SK-N-SH (cell line): ENCODE results near the gene NHLRC2. TPM values are rescaled to one million over a fixed set of nuclear protein-coding genes. Genes with fewer than 3 reads are reported as not detected.

ENCODE experiments used
- CTCF ChIA-PET: fragments of 300-600, 350-600 bp; formaldehyde crosslinking; extraction: SDS; loops from one replicate; lab custom pipeline; 2021; lab: Yijun Ruan, JAX
- POLR2A ChIA-PET: fragments of 350-600 bp; sonication (Branson Sonifier 250); formaldehyde crosslinking; extraction: SDS; loops from one replicate; lab custom pipeline; 2020; ENCODE audit warnings: antibody characterized with exemption, inconsistent platforms; lab: Yijun Ruan, JAX
- DNase-seq: peaks from one replicate; pipeline ENCODE4 v3.0.0; 2012
- H2AFZ ChIP-seq: fragments of 200-600 bp; sonication (generic); 2 replicates; pipeline ENCODE4 v1.8.1; 2016; ENCODE audit warnings: antibody characterized with exemption, mild to moderate bottlenecking, low read depth
- H3F3A ChIP-seq: fragments of 200-600 bp; sonication (generic); replicated peaks from 2 replicates; pipeline ENCODE3; 2016; ENCODE audit warnings: antibody characterized with exemption, mild to moderate bottlenecking; ENCODE audit not compliant: insufficient read depth
- H3K27ac ChIP-seq, 2 experiments: fragments of 200-500 bp in 1 of 2; fragments of 200-600 bp in 1 of 2; sonication (Bioruptor generic) in 1 of 2; sonication (generic), shearing (Covaris generic) in 1 of 2; 2 replicates each; pipeline versions ENCODE4 v1.5.1 to v1.6.1; 2014 to 2016; ENCODE audit warnings: low read depth in 2 of 2, inconsistent platforms in 1 of 2, low read length in 1 of 2, mild to moderate bottlenecking in 1 of 2, mixed read lengths in 1 of 2
- H3K27me3 ChIP-seq: fragments of 200-600 bp; sonication (generic), shearing (Covaris generic); 2 replicates; pipeline ENCODE4 v1.6.1; 2016; ENCODE audit warnings: mixed run types; ENCODE audit not compliant: insufficient read depth
- H3K36me3 ChIP-seq, 2 experiments: fragments of 200-500 bp in 1 of 2; fragments of 200-600 bp in 1 of 2; sonication (Bioruptor generic) in 1 of 2; sonication (generic) in 1 of 2; replicated peaks in 1 of 2; 2 replicates each; pipeline versions ENCODE3 to v1.5.1; 2014 to 2016; ENCODE audit warnings: low read length in 1 of 2, mild to moderate bottlenecking in 1 of 2; ENCODE audit not compliant: insufficient read depth in 2 of 2, control insufficient read depth in 1 of 2
- H3K4me1 ChIP-seq, 2 experiments: fragments of 200-500 bp in 1 of 2; fragments of 200-600 bp in 1 of 2; sonication (Bioruptor generic) in 1 of 2; sonication (generic), shearing (Covaris generic) in 1 of 2; 2 replicates each; pipeline versions ENCODE4 v1.5.1 to v1.6.1; 2014 to 2016; ENCODE audit warnings: low read depth in 1 of 2, low read length in 1 of 2, mixed run types in 1 of 2; ENCODE audit not compliant: insufficient read depth in 2 of 2, control insufficient read depth in 1 of 2
- H3K4me2 ChIP-seq: fragments of 200-600 bp; sonication (generic), shearing (Covaris generic); 2 replicates; pipeline ENCODE4 v1.6.1; 2017; ENCODE audit warnings: mixed run types
- H3K4me3 ChIP-seq, 2 experiments: fragments of 200-500 bp in 1 of 2; fragments of 200-600 bp in 1 of 2; sonication (Bioruptor generic) in 1 of 2; sonication (generic), shearing (Covaris generic) in 1 of 2; 2 replicates each; pipeline versions ENCODE4 v1.5.1 to v1.8.1; 2014 to 2016; ENCODE audit warnings: low read depth in 2 of 2, inconsistent platforms in 1 of 2, low read length in 1 of 2, mild to moderate bottlenecking in 1 of 2, mixed read lengths in 1 of 2, moderate library complexity in 1 of 2
- H3K79me2 ChIP-seq: fragments of 200-600 bp; sonication (generic); 2 replicates; pipeline ENCODE4 v1.8.1; 2017; ENCODE audit warnings: mild to moderate bottlenecking; ENCODE audit not compliant: insufficient read depth
- H3K9ac ChIP-seq: fragments of 200-600 bp; sonication (generic); 2 replicates; pipeline ENCODE4 v1.6.1; 2017; ENCODE audit warnings: mixed run types
- H3K9me2 ChIP-seq: fragments of 200-600 bp; sonication (generic); 2 replicates; pipeline ENCODE4 v1.6.1; 2017; ENCODE audit warnings: mixed run types
- H3K9me3 ChIP-seq: fragments of 200-600 bp; sonication (generic); 2 replicates; pipeline ENCODE4 v1.6.1; 2017; ENCODE audit warnings: mixed run types, mild to moderate bottlenecking, moderate library complexity
- H4K20me1 ChIP-seq: fragments of 200-600 bp; sonication (generic); 2 replicates; pipeline ENCODE4 v1.6.1; 2017; ENCODE audit warnings: mild to moderate bottlenecking, mixed run types; ENCODE audit not compliant: insufficient read depth
- CHD2 ChIP-seq: fragments of 150-350 bp; IDR thresholded peaks from 2 replicates; pipeline ENCODE4 v1.6.1; 2018; ENCODE audit warnings: low read length; ENCODE audit not compliant: partially characterized antibody
- ELF1 ChIP-seq: IDR thresholded peaks from 2 replicates; pipeline ENCODE4 v1.4.0; 2012
- EZH2phosphoT487 ChIP-seq: fragments of 200-600 bp; sonication (generic); IDR thresholded peaks from 2 replicates; pipeline ENCODE4 v1.6.1; 2017; ENCODE audit warnings: low read depth, mixed run types, mild to moderate bottlenecking, antibody characterized with exemption, moderate library complexity, borderline replicate concordance
- FOSL2 ChIP-seq: IDR thresholded peaks from 2 replicates; pipeline ENCODE4 v1.4.0; 2012; ENCODE audit warnings: low read depth, mild to moderate bottlenecking, moderate library complexity, borderline replicate concordance
- GABPA ChIP-seq: IDR thresholded peaks from 2 replicates; pipeline ENCODE4 v1.4.0; 2012; ENCODE audit warnings: low read depth, mild to moderate bottlenecking
- GATA2 ChIP-seq: sonication (generic); formaldehyde crosslinking; IDR thresholded peaks from 2 replicates; pipeline ENCODE4 v1.5.0; 2020; ENCODE audit warnings: mild to moderate bottlenecking, missing genetic modification reagents
- IRF3 ChIP-seq: fragments of 150-350 bp; IDR thresholded peaks from 2 replicates; pipeline ENCODE4 v1.6.1; 2016; ENCODE audit warnings: mild to moderate bottlenecking, low read depth, low read length
- JUND ChIP-seq: IDR thresholded peaks from 2 replicates; pipeline ENCODE4 v1.4.0; 2012
- NFIC ChIP-seq: IDR thresholded peaks from 2 replicates; pipeline ENCODE4 v1.4.0; 2012; ENCODE audit warnings: borderline replicate concordance
- NRF1 ChIP-seq: IDR thresholded peaks from 2 replicates; pipeline ENCODE4 v1.6.1; 2012; ENCODE audit warnings: low read depth, mild to moderate bottlenecking, low read length
- POLR2AphosphoS5 ChIP-seq: IDR thresholded peaks from 2 replicates; pipeline ENCODE4 v1.6.1; 2012; ENCODE audit warnings: low read depth, low read length
- RAD21 ChIP-seq: IDR thresholded peaks from 2 replicates; pipeline ENCODE4 v1.6.1; 2012; ENCODE audit warnings: mild to moderate bottlenecking, low read length
- SIN3A ChIP-seq: IDR thresholded peaks from 2 replicates; pipeline ENCODE4 v1.6.1; 2012; ENCODE audit warnings: low read depth, mild to moderate bottlenecking, low read length, moderate library complexity, borderline replicate concordance
- TCF12 ChIP-seq: IDR thresholded peaks from 2 replicates; pipeline ENCODE4 v1.4.0; 2012
- TEAD4 ChIP-seq: IDR thresholded peaks from 2 replicates; pipeline ENCODE4 v1.4.0; 2012; ENCODE audit warnings: mild to moderate bottlenecking, borderline replicate concordance; ENCODE audit not compliant: insufficient read depth
- USF1 ChIP-seq: IDR thresholded peaks from 2 replicates; pipeline ENCODE4 v1.4.0; 2012; ENCODE audit warnings: low read depth, borderline replicate concordance
- YY1 ChIP-seq: IDR thresholded peaks from 2 replicates; pipeline ENCODE4 v1.4.0; 2012; ENCODE audit warnings: low read depth, mild to moderate bottlenecking
- WGBS: methylation state at CpG from one replicate; pipeline ENCODE4 v1.1.6; 2017; ENCODE audit warnings: low lambda C conversion rate; 5-methylcytosine and 5-hydroxymethylcytosine counted together
- polyA plus RNA-seq, 3 experiments: library from polyadenylated mRNA; depleted of rRNA; stranded (reverse); fragments of >200 nt; gene quantifications; 2 replicates each; pipeline ENCODE4 v1.2.3, GENCODE V29; 2012

NHLRC2 gene
- polyA plus RNA-seq, 1 of the 3 experiments (the other 2 are of a cell fraction) = 2.8 TPM

GRCh38 chr10:113911839-113912238, 57.4 kb downstream of the NHLRC2 start:
- Histone ChIP-seq H3K4me1 (peaks cover 0 to 7% of the 10 kb centered on the region in 2 experiments; a peak in 1 of 4 replicates), H4K20me1 (no peaks in the 10 kb centered on the region), H2AFZ (no peak overlapping the region), H3K4me3 (no peak overlapping the region), H3K27ac (no peak overlapping the region), H3K9me2 (no peaks in the 10 kb centered on the region), H3K9me3 (no peaks in the 10 kb centered on the region), H3K4me2 (no peak overlapping the region), H3K36me3 (peaks cover 47 to 48% of the 10 kb centered on the region in 2 experiments), H3K79me2 (no peaks in the 10 kb centered on the region), H3K27me3 (no peaks in the 10 kb centered on the region), H3K9ac (no peak overlapping the region), H3F3A (peaks cover 4% of the 10 kb centered on the region)
- TF ChIP-seq USF1 (no peak), IRF3 (no peak), NFIC (no peak), SIN3A (no peak), TEAD4 (no peak), GATA2 (CRISPR knock-in tag) (no peak), ELF1 (no peak), JUND (no peak)
- CTCF ChIA-PET = interaction anchor here (1.3 kb wide), 1 partner anchor 191 kb away, joined by 3 read pairs; no protein-coding TSS in a partner anchor
- POLR2A ChIA-PET = no interaction called here
- DNase-seq = no peak
- WGBS = 96% methylated on average over 6 of the region's 6 CpGs

- TF ChIP-seq TCF12 = no peak
- no peak for TF ChIP-seq ELF1
- TF ChIP-seq FOSL2 = no peak
- no peak for TF ChIP-seq GABPA
- peaks cover 0 to 1% of the 10 kb centered on the region in 2 experiments; a peak in 1 of 4 replicates for H3K4me1 ChIP-seq
- no peaks in the 10 kb centered on the region for H3K9me2 ChIP-seq
- POLR2A ChIA-PET = no interaction called here
- no peaks in the 10 kb centered on the region for H3K79me2 ChIP-seq
- no peak overlapping the region for H3K27ac ChIP-seq
- H3K4me3 ChIP-seq = no peak overlapping the region
- no peaks in the 10 kb centered on the region for H4K20me1 ChIP-seq
- WGBS = 93% methylated on average over 7 of the region's 7 CpGs
- H3K4me2 ChIP-seq = no peak overlapping the region
- H2AFZ ChIP-seq = no peak overlapping the region
- no peak for DNase-seq
- H3K36me3 ChIP-seq = peaks cover 43 to 48% of the 10 kb centered on the region in 2 experiments
- H3K9me3 ChIP-seq = no peaks in the 10 kb centered on the region
- H3K9ac ChIP-seq = no peak overlapping the region
- CTCF ChIA-PET = interaction anchor here (0.6 kb wide), 1 partner anchor 19 kb away, joined by 3 read pairs; no protein-coding TSS in a partner anchor
- H3K27me3 ChIP-seq = no peaks in the 10 kb centered on the region
- H3F3A ChIP-seq = peaks cover 4% of the 10 kb centered on the region
Measured at GRCh38 chr10:113912582-113912981, 58.1 kb downstream of the NHLRC2 start.

GRCh38 chr10:113914956-113915355, 60.5 kb downstream of the NHLRC2 start:
- CTCF ChIA-PET = interaction anchor here (1.4 kb wide), 1 partner anchor 23 kb away, joined by 4 read pairs; no protein-coding TSS in a partner anchor

More at GRCh38 chr10:113914956-113915355, 60.5 kb downstream of the NHLRC2 start:
- POLR2A ChIA-PET = no interaction called here
- 92% methylated on average over 2 of the region's 2 CpGs for WGBS
- H3K4me2 ChIP-seq = no peak overlapping the region
- H3K27me3 ChIP-seq = no peaks in the 10 kb centered on the region
- no peak overlapping the region for H3K27ac ChIP-seq
- H3K9me2 ChIP-seq = no peaks in the 10 kb centered on the region
- peaks cover 0 to 3% of the 10 kb centered on the region in 2 experiments; a peak in 2 of 4 replicates for H3K4me1 ChIP-seq
- H3F3A ChIP-seq = peaks cover under 1% of the 10 kb centered on the region
- no peaks in the 10 kb centered on the region for H4K20me1 ChIP-seq
- no peak overlapping the region for H3K4me3 ChIP-seq
- TF ChIP-seq CHD2 = no peak
- TF ChIP-seq POLR2AphosphoS5 = no peak
- TF ChIP-seq RAD21 = no peak
- TF ChIP-seq TCF12 = no peak
- no peak for TF ChIP-seq GABPA
- no peak for TF ChIP-seq JUND
- TF ChIP-seq EZH2phosphoT487 = no peak
- no peak for TF ChIP-seq YY1
- TF ChIP-seq NRF1 = no peak
- H3K36me3 ChIP-seq = peaks cover 28 to 29% of the 10 kb centered on the region in 2 experiments
- no peak overlapping the region for H2AFZ ChIP-seq
- no peaks in the 10 kb centered on the region for H3K79me2 ChIP-seq
- H3K9ac ChIP-seq = no peak overlapping the region
- DNase-seq = no peak
- H3K9me3 ChIP-seq = no peaks in the 10 kb centered on the region
